ENCODE results near the gene PANK4. TPM values are rescaled to one million over a fixed set of nuclear protein-coding genes. Genes with fewer than 3 reads are reported as not detected.

PANK4 gene
- polyA plus RNA-seq, 1 donor (not counting 4 experiments of a cell fraction or from before 2014, with no cell fraction given), result 14.5 TPM

DNA sequence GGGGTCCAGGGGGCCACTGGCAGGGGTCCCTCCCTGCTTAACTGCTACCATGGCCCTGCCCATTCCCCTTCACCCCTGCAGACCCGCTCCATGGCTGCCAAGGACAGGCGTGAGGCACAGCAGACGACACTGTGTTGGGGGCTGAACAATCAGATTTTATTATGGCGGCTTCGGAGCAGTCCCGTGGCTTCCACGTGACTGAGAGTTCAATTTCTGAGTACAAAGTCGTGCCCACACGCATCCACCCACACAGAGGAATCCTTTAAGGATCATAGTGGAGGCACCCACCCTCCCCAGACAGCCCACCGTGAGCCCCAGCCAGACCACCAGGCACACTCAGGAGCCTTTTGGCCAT, 2.2 kb upstream of the PANK4 start:
- dilution Hi-C loops (cut with MboI; ENCODE audit: extremely low pct_ligation_motif_present, low sequenced_read_pairs), result no loop called here
- H3K79me2 ChIP-seq (ENCODE audit: control insufficient read depth, insufficient read depth, low read length), result peaks cover 24% of the 10 kb centered on the region
- H2AFZ ChIP-seq (ENCODE audit: control insufficient read depth, low read length), result no peak overlapping the region
- no peaks in the 10 kb centered on the region for H3K9me3 ChIP-seq (ENCODE audit: control insufficient read depth, low read depth, low read length)
- peak overlapping the region; percentile 15 for H3K9ac ChIP-seq (ENCODE audit: control insufficient read depth, extremely low read depth, insufficient read depth, low read length)
- no peaks in the 10 kb centered on the region for H3K27me3 ChIP-seq (ENCODE audit: control insufficient read depth, extremely low read depth, insufficient read depth, low read length)
- H3K36me3 ChIP-seq (ENCODE audit: control insufficient read depth in 2 of 2, extremely low read depth in 1 of 2, insufficient read depth in 2 of 2, low read length in 2 of 2), result no peaks in the 10 kb centered on the region
- H3K27ac ChIP-seq (ENCODE audit: control insufficient read depth, insufficient read depth, low read length), result no peak overlapping the region
- peaks cover 60% of the 10 kb centered on the region for H3K4me1 ChIP-seq (ENCODE audit: control insufficient read depth, extremely low read depth, insufficient read depth, low read length)
- no peak for DNase-seq (ENCODE audit: low read depth, low spot score)
- H3K4me2 ChIP-seq (ENCODE audit: control insufficient read depth, extremely low read depth, insufficient read depth, low read depth, low read length), result no peak overlapping the region
- FAIRE-seq, result no peak
- no peaks in the 10 kb centered on the region for H4K20me1 ChIP-seq (ENCODE audit: control insufficient read depth, extremely low read depth, insufficient read depth, low read length)
- peak; percentile 8 for TF ChIP-seq EZH2 (IDR thresholded peaks at IDR 0.05; ENCODE audit: low read length)
- TF ChIP-seq, protein P1, sequence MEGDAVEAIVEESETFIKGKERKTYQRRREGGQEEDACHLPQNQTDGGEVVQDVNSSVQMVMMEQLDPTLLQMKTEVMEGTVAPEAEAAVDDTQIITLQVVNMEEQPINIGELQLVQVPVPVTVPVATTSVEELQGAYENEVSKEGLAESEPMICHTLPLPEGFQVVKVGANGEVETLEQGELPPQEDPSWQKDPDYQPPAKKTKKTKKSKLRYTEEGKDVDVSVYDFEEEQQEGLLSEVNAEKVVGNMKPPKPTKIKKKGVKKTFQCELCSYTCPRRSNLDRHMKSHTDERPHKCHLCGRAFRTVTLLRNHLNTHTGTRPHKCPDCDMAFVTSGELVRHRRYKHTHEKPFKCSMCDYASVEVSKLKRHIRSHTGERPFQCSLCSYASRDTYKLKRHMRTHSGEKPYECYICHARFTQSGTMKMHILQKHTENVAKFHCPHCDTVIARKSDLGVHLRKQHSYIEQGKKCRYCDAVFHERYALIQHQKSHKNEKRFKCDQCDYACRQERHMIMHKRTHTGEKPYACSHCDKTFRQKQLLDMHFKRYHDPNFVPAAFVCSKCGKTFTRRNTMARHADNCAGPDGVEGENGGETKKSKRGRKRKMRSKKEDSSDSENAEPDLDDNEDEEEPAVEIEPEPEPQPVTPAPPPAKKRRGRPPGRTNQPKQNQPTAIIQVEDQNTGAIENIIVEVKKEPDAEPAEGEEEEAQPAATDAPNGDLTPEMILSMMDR (optimal IDR thresholded peaks at IDR 0.05 in 1 of 3, IDR thresholded peaks at IDR 0.05 in 1 of 3, conservative IDR thresholded peaks at IDR 0.05 in 1 of 3; ENCODE audit: extremely low read depth in 1 of 3, insufficient read depth in 2 of 3, low read length in 3 of 3), result no peak
- H3K4me3 ChIP-seq (ENCODE audit: control insufficient read depth in 2 of 3, extremely low read depth in 1 of 3, insufficient read depth in 2 of 3, low read depth in 1 of 3, low read length in 3 of 3), result no peak overlapping the region
- H3K9me1 ChIP-seq (ENCODE audit: control insufficient read depth, extremely low read depth, insufficient read depth, low read length), result no peaks in the 10 kb centered on the region

DNA sequence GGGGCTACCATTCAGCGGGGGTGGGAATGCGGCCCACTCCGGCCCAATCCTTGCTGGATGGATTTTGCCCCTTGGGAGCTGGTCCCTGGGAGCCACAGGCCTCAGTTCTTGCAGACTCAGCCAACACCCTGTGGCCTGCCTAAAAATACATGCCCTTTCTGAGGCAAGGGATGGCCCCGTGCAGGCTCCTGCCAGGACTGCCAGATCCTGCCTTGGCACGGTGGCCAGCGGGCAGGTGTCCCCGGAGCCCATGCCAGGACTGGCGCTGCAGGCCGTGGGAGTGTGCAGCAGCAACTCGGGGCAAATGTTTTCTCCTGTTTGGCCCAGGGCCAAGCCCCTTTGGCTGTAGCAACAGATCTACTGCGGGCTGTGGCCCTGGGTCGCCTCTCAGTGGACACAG, 1.6 kb upstream of the PANK4 start:
- Histone ChIP-seq H3K4me3 (ENCODE audit: control insufficient read depth in 2 of 3, extremely low read depth in 1 of 3, insufficient read depth in 2 of 3, low read depth in 1 of 3, low read length in 3 of 3) (no peak overlapping the region), H3K36me3 (ENCODE audit: control insufficient read depth in 2 of 2, extremely low read depth in 1 of 2, insufficient read depth in 2 of 2, low read length in 2 of 2) (no peaks in the 10 kb centered on the region), H3K9me1 (ENCODE audit: control insufficient read depth, extremely low read depth, insufficient read depth, low read length) (no peaks in the 10 kb centered on the region), H3K4me1 (ENCODE audit: control insufficient read depth, extremely low read depth, insufficient read depth, low read length) (peaks cover 54% of the 10 kb centered on the region), H3K27ac (ENCODE audit: control insufficient read depth, insufficient read depth, low read length) (no peak overlapping the region), H3K27me3 (ENCODE audit: control insufficient read depth, extremely low read depth, insufficient read depth, low read length) (no peaks in the 10 kb centered on the region), H2AFZ (ENCODE audit: control insufficient read depth, low read length) (no peak overlapping the region), H4K20me1 (ENCODE audit: control insufficient read depth, extremely low read depth, insufficient read depth, low read length) (no peaks in the 10 kb centered on the region), H3K79me2 (ENCODE audit: control insufficient read depth, insufficient read depth, low read length) (peaks cover 29% of the 10 kb centered on the region), H3K9ac (ENCODE audit: control insufficient read depth, extremely low read depth, insufficient read depth, low read length) (no peak overlapping the region), H3K4me2 (ENCODE audit: control insufficient read depth, extremely low read depth, insufficient read depth, low read depth, low read length) (no peak overlapping the region), H3K9me3 (ENCODE audit: control insufficient read depth, low read depth, low read length) (no peaks in the 10 kb centered on the region)
- DNase-seq (ENCODE audit: low read depth, low spot score) (no peak), FAIRE-seq (no peak)
- dilution Hi-C loops (cut with MboI; ENCODE audit: extremely low pct_ligation_motif_present, low sequenced_read_pairs), result no loop called here
- TF ChIP-seq, protein P1 (optimal IDR thresholded peaks at IDR 0.05 in 1 of 3, IDR thresholded peaks at IDR 0.05 in 1 of 3, conservative IDR thresholded peaks at IDR 0.05 in 1 of 3; ENCODE audit: extremely low read depth in 1 of 3, insufficient read depth in 2 of 3, low read length in 3 of 3), result no peak

Measured in keratinocyte (primary cell).